ENCODE measurements around the gene CDH22. TPM values are rescaled to one million over a fixed set of nuclear protein-coding genes. Genes with fewer than 3 reads are reported as not detected.

CDH22 gene
- total RNA-seq, 1 donor from 2014 or later, result not detected

- Histone ChIP-seq H3K27ac (no peak overlapping the region), H3K4me3 (no peak overlapping the region), H3K27me3 (peaks cover 13% of the 10 kb centered on the region), H3K36me3 (no peaks in the 10 kb centered on the region), H3K4me1 (no peaks in the 10 kb centered on the region), H3K9me3 (no peaks in the 10 kb centered on the region)
- intact Hi-C loops (cut with DNase I), result loop anchor here (5.0 kb wide), 1 partner anchor 147 kb away; no protein-coding TSS in a partner anchor
- no peak for TF ChIP-seq CTCF (IDR thresholded peaks at IDR 0.05)
- no peak for DNase-seq (ENCODE audit: low spot score in 2 of 2)
Observed at GRCh38 chr20:46169245-46170171, 138.8 kb downstream of the CDH22 start.

DNA sequence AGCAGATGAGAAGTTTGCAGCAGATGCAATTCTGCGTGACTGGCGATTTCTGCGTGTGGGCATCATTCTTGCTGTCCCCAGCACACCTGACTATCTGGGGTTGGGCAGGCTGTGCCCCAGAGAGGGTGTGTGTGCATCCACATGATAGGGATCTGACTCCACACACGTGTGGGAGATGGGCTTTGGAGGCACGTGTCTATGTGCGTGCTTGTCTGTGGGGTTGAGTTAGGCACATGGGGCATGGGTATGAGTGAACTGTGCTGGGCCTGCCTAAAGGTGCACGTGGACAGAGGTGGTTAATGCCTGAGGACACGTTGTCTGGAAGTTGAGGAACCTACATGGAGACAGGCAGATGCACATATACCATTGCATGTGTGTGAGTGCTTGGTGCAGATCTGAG is 139.9 kb downstream of the CDH22 start:
- H3K27ac ChIP-seq, result no peak overlapping the region
- TF ChIP-seq CTCF (IDR thresholded peaks at IDR 0.05), result no peak
- no peaks in the 10 kb centered on the region for H3K9me3 ChIP-seq
- no peak for DNase-seq (ENCODE audit: low spot score in 2 of 2)
- H3K4me1 ChIP-seq, result no peaks in the 10 kb centered on the region
- intact Hi-C loops (cut with DNase I), result no loop called here
- H3K4me3 ChIP-seq, result no peak overlapping the region
- H3K36me3 ChIP-seq, result no peaks in the 10 kb centered on the region
- H3K27me3 ChIP-seq, result peaks cover 3% of the 10 kb centered on the region

GRCh38 chr20:46167080-46167479 is 141.2 kb downstream of the CDH22 start:
- intact Hi-C loops (cut with DNase I), result no loop called here
- no peak overlapping the region for H3K4me3 ChIP-seq
- H3K36me3 ChIP-seq, result no peaks in the 10 kb centered on the region
- DNase-seq (ENCODE audit: low spot score in 2 of 2), result no peak
- H3K4me1 ChIP-seq, result no peaks in the 10 kb centered on the region
- no peaks in the 10 kb centered on the region for H3K27me3 ChIP-seq
- H3K27ac ChIP-seq, result no peak overlapping the region
- no peak for TF ChIP-seq CTCF (IDR thresholded peaks at IDR 0.05)
- no peaks in the 10 kb centered on the region for H3K9me3 ChIP-seq

- no peak for DNase-seq (ENCODE audit: low spot score in 2 of 2)
- no peaks in the 10 kb centered on the region for H3K36me3 ChIP-seq
- H3K27me3 ChIP-seq, result no peaks in the 10 kb centered on the region
- no peaks in the 10 kb centered on the region for H3K4me1 ChIP-seq
- H3K4me3 ChIP-seq, result no peak overlapping the region
- TF ChIP-seq CTCF (IDR thresholded peaks at IDR 0.05), result no peak
- no peak overlapping the region for H3K27ac ChIP-seq
- H3K9me3 ChIP-seq, result no peaks in the 10 kb centered on the region
- intact Hi-C loops (cut with DNase I), result no loop called here
Observed at GRCh38 chr20:46164254-46164653, 144.0 kb downstream of the CDH22 start.

GRCh38 chr20:46161921-46162320 is 146.4 kb downstream of the CDH22 start:
- no peak for DNase-seq (ENCODE audit: low spot score in 2 of 2)
- TF ChIP-seq CTCF (IDR thresholded peaks at IDR 0.05), result no peak
- Histone ChIP-seq H3K4me1 (no peaks in the 10 kb centered on the region), H3K36me3 (no peaks in the 10 kb centered on the region), H3K27me3 (no peaks in the 10 kb centered on the region), H3K9me3 (no peaks in the 10 kb centered on the region), H3K4me3 (no peak overlapping the region), H3K27ac (no peak overlapping the region)
- intact Hi-C loops (cut with DNase I), result no loop called here

All from ascending aorta (tissue), 2 donors.